Spleen (tissue), 11 donors: Measurements from ENCODE around the gene TMEM115. TPM values are rescaled to one million over a fixed set of nuclear protein-coding genes. Genes with fewer than 3 reads are reported as not detected.
A peak's percentile ranks its signal among the peaks of the same experiment; 100 is the strongest.

Source experiments
- DNase-seq: peaks from one replicate; pipeline ENCODE4 v3.0.0-alpha.2; 2020
- H3K27ac ChIP-seq, 8 donors: fragments of 200-600 bp; sonication (generic) in 7 of 8; 1 replicate in 4 of 8; 2 replicates in 4 of 8; pipeline versions ENCODE4 v1.5.0 to v1.8.0; 2016 to 2021; ENCODE audit warnings: inconsistent platforms in 4 of 8, mild to moderate bottlenecking in 4 of 8, moderate library complexity in 1 of 8
- H3K27me3 ChIP-seq, 7 donors: fragments of 200-600 bp; sonication (generic) in 6 of 7; replicated peaks in 1 of 7; 1 replicate in 4 of 7; 2 replicates in 3 of 7; pipeline versions ENCODE4 v1.5.0 to v1.8.0; 2016 to 2021; ENCODE audit warnings: inconsistent platforms in 3 of 7, mild to moderate bottlenecking in 1 of 7
- H3K36me3 ChIP-seq, 6 donors: fragments of 200-600 bp; sonication (generic) in 5 of 6; 1 replicate in 4 of 6; 2 replicates in 2 of 6; pipeline versions ENCODE4 v1.5.0 to v1.8.0; 2016 to 2021; ENCODE audit warnings: inconsistent platforms in 2 of 6
- H3K4me1 ChIP-seq, 6 donors: fragments of 200-600 bp; sonication (generic) in 5 of 6; 1 replicate in 3 of 6; 2 replicates in 3 of 6; pipeline versions ENCODE4 v1.5.0 to v1.8.0; 2016 to 2021; ENCODE audit warnings: inconsistent platforms in 3 of 6
- H3K4me3 ChIP-seq, 8 donors: fragments of 200-600 bp; sonication (generic) in 7 of 8; 1 replicate in 4 of 8; 2 replicates in 4 of 8; pipeline versions ENCODE4 v1.5.0 to v1.8.0; 2016 to 2021; ENCODE audit warnings: inconsistent platforms in 4 of 8, mild to moderate bottlenecking in 4 of 8, moderate library complexity in 2 of 8
- H3K9me3 ChIP-seq, 8 donors: fragments of 200-600 bp; sonication (generic) in 7 of 8; 1 replicate in 4 of 8; 2 replicates in 4 of 8; pipeline versions ENCODE4 v1.5.0 to v1.8.0; 2016 to 2021; ENCODE audit warnings: inconsistent platforms in 4 of 8
- POLR2A ChIP-seq, 3 donors: fragments of 450-650 bp; IDR thresholded peaks; one replicate each; pipeline ENCODE4 v1.5.1; 2017; ENCODE audit warnings: antibody characterized with exemption in 3 of 3, mild to moderate bottlenecking in 1 of 3
- POLR2AphosphoS5 ChIP-seq, 3 donors: sonication (generic); formaldehyde crosslinking; IDR thresholded peaks; one replicate each; pipeline ENCODE4 v1.5.1; 2017; ENCODE audit warnings: antibody characterized with exemption in 3 of 3
- WGBS, 5 donors: extraction: QIAGEN DNeasy Blood & Tissue Kit in 3 of 5; methylation state at CpG; one replicate each; pipeline versions ENCODE4 v1.1.5 to v1.1.7; 2013 to 2018; 5-methylcytosine and 5-hydroxymethylcytosine counted together
- intact Hi-C: fragments of 100-400 bp; cut with DNase I; formaldehyde crosslinking; loops from one replicate; pipeline ENCODE4 v1.15.0; 2023; ENCODE audit warnings: low total_unique reads
- polyA plus RNA-seq, 3 donors: library from polyadenylated mRNA; stranded (reverse); fragments of 200-250 nt; gene quantifications; one replicate each; pipeline ENCODE4 v1.2.1, GENCODE V29; 2013
- total RNA-seq, 7 donors: library from RNA; depleted of rRNA in 3 of 7; stranded (reverse); fragments of >200 nt in 3 of 7; fragmentation: NEBNext Ultra II Directional in 4 of 7; extraction: Animal tissue kit (Norgen Biotek cat#: 25700) in 4 of 7; gene quantifications; one replicate each; pipeline versions ENCODE4 v1.1.0 to v1.2.1, GENCODE V29; 2016 to 2021
- TF ChIP-seq, protein P1 (sequence below), 11 experiments: fragments of 200-600 bp in 7 of 11; fragments of 450-650 bp in 4 of 11; sonication (generic) in 4 of 11; IDR thresholded peaks in 8 of 11; conservative IDR thresholded peaks in 3 of 11; 1 replicate in 7 of 11; 2 replicates in 4 of 11; pipeline versions ENCODE4 v1.4.0 to v1.8.0; 2016 to 2021; ENCODE audit warnings: antibody characterized with exemption in 11 of 11, inconsistent platforms in 4 of 11, mild to moderate bottlenecking in 1 of 11
- donor health status: healthy with polysubstance abuse.
- donor health status: DM: no; HTN: no; CAD: no; lungs with moderate emphysema.
- donor health status: DM: no; HTN: no; CAD: no.
- donor health status: Bipolar disorder and iron deficiency.
- donor health status: healthy.
- donor health status: DM: no; HTN: no; CAD: no.
- donor health status: DM: yes; HTN: yes; CAD: no.

The TMEM115 gene
- total and polyA plus RNA-seq, 10 donors, result 14.0 to 49.2 (median 28.9) TPM

DNA sequence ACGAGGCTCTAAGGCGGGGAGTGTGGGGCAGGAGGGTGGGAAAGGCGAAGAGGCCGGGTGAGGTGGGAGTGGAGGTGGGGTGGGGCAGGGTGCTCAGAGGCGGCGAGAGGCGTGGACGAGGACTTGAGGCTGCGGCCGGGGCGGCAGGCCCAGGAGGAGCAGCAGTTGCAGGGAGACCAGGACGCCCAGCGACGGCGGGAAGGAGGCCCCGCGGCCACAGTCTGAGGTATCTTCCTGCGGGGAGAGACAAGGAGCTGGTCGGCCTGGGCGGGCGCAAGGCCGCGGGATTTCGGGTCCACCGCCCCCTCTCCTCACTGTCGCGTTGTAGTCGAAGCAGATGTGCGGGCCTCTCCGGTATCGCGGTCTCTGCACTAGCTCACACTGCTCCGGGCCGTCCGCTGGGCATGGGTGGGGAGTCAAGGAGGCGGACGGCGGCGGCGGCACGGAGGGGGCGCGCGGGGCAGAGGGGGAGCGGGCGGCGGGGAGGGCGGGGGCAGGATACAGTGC is 5.3 kb upstream of the TMEM115 start:
- H3K4me1 ChIP-seq, result peaks cover 0 to 44% (median 24%) of the 10 kb centered on the region in 6 donors
- no peaks in the 10 kb centered on the region for H3K9me3 ChIP-seq
- DNase-seq, result peak; percentile 90
- WGBS, 5 donors, result 13 to 43% (median 17%) methylated on average over 14 to 48 of the region's 48 CpGs
- peak overlapping the region in 6 of 8 donors; percentile 72 to 87 (median 79) for H3K27ac ChIP-seq
- no peak for TF ChIP-seq POLR2A (IDR thresholded peaks at IDR 0.05)
- no peak for TF ChIP-seq POLR2AphosphoS5 (IDR thresholded peaks at IDR 0.05)
- TF ChIP-seq, protein P1, sequence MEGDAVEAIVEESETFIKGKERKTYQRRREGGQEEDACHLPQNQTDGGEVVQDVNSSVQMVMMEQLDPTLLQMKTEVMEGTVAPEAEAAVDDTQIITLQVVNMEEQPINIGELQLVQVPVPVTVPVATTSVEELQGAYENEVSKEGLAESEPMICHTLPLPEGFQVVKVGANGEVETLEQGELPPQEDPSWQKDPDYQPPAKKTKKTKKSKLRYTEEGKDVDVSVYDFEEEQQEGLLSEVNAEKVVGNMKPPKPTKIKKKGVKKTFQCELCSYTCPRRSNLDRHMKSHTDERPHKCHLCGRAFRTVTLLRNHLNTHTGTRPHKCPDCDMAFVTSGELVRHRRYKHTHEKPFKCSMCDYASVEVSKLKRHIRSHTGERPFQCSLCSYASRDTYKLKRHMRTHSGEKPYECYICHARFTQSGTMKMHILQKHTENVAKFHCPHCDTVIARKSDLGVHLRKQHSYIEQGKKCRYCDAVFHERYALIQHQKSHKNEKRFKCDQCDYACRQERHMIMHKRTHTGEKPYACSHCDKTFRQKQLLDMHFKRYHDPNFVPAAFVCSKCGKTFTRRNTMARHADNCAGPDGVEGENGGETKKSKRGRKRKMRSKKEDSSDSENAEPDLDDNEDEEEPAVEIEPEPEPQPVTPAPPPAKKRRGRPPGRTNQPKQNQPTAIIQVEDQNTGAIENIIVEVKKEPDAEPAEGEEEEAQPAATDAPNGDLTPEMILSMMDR (IDR thresholded peaks at IDR 0.05 in 8 of 11, conservative IDR thresholded peaks at IDR 0.05 in 3 of 11), result no peak
- H3K36me3 ChIP-seq, result no peaks in the 10 kb centered on the region
- H3K27me3 ChIP-seq, result peaks cover 0 to under 1% (median 0%) of the 10 kb centered on the region in 7 donors
- peak overlapping the region; percentile 39 to 81 (median 58) for H3K4me3 ChIP-seq
- intact Hi-C loops, result no loop called here

DNA sequence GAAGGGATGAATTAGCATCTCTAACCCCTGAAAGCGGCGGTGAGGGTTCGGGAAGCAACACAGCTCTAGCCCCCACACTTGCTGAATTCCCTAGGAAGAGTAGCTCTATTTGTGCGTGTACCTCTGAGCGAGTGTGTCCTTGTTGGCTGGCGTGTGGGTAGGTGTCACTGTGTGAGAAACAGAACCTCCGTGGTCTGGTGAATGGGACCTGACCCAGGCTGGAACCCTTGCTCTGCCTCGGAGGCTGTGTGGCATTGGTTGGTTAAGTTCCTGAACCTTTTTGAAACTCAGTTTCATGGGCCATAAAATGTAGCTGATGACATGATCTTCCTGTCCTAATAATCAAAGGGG is 414 bp upstream of the TMEM115 start:
- intact Hi-C loops, result no loop called here
- TF ChIP-seq POLR2A (IDR thresholded peaks at IDR 0.05) (no peak), POLR2AphosphoS5 (IDR thresholded peaks at IDR 0.05) (no peak)
- TF ChIP-seq, protein P1 (IDR thresholded peaks at IDR 0.05 in 8 of 11, conservative IDR thresholded peaks at IDR 0.05 in 3 of 11), result no peak

DNA sequence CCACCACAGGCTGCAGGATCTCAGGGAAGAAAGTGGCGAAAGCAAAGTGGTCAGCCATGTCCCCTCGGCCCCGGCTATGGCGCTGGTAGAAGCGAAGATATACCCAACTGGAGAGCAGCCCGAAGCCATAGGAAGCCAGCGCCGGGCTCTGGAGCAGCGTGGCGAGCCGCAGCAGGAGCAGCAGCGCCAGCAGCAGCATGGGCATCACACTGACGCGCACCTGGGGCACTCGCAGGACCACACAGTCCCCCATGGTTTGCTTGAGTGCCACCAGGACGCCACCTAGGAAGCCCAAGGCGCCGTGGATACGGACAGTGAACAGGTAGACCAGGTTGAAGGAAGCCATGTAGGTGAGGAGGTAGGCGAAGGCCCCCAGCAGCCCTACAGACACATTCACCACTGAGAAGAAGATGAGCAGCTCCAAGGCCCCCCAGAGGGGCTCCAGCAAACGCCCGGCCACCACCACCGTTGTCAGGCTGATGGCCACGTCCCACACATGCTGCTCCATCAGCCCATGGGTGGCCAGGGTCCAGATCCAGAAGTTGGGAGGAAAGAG is 888 bp downstream of the TMEM115 start:
- WGBS, 5 donors, result 59 to 71% (median 62%) methylated on average over 17 to 24 of the region's 24 CpGs
- Histone ChIP-seq H3K4me1 (peaks cover 29 to 65% (median 51%) of the 10 kb centered on the region in 6 donors), H3K27me3 (no peaks in the 10 kb centered on the region), H3K36me3 (peaks cover 0 to 52% (median 31%) of the 10 kb centered on the region in 6 donors), H3K4me3 (peak overlapping the region; percentile 61 to 97 (median 86)), H3K9me3 (no peaks in the 10 kb centered on the region), H3K27ac (peak overlapping the region; percentile 70 to 93 (median 89))
- no peak for TF ChIP-seq POLR2AphosphoS5 (IDR thresholded peaks at IDR 0.05)
- no peak for TF ChIP-seq POLR2A (IDR thresholded peaks at IDR 0.05)
- TF ChIP-seq, protein P1 (IDR thresholded peaks at IDR 0.05 in 8 of 11, conservative IDR thresholded peaks at IDR 0.05 in 3 of 11), result no peak
- intact Hi-C loops, result no loop called here
- peak; percentile 84 for DNase-seq

More for the DNA sequence above, 414 bp upstream of the TMEM115 start:
- Histone ChIP-seq H3K9me3 (no peaks in the 10 kb centered on the region), H3K4me3 (peak overlapping the region in 5 of 8 donors; percentile 63 to 97 (median 83)), H3K27me3 (no peaks in the 10 kb centered on the region), H3K4me1 (peaks cover 29 to 60% (median 52%) of the 10 kb centered on the region in 6 donors), H3K36me3 (peaks cover 0 to 39% (median 18%) of the 10 kb centered on the region in 6 donors), H3K27ac (peak overlapping the region in 4 of 8 donors; percentile 90 to 93 (median 92))
- 20 to 37% (median 27%) methylated on average over 7 to 8 of the region's 8 CpGs for WGBS, 5 donors
- no peak for DNase-seq

DNA sequence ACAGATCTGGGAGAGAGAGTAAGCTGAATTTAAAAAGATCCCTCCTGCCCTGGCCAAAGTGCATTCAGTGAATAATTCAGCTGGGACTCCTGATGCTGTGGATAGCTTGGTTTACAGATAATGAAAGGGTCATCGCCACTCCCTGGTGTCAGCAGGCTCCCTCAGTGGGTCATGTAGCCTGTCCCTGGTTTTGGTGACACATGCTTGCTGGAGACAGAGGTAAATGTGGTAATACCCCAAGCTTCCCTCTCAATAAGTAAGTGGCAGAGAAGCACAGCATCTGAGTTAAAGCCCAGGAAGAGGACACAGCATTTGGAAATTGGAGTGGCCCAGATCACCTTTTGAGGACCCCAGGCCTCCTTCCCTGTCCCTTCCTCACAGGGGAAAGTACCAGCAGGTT is 1.8 kb downstream of the TMEM115 start:
- no peaks in the 10 kb centered on the region for H3K9me3 ChIP-seq
- 60 to 94% (median 73%) methylated on average over 1 of the region's 1 CpG for WGBS, 5 donors
- H3K4me1 ChIP-seq, result peaks cover 29 to 74% (median 57%) of the 10 kb centered on the region in 6 donors
- peak overlapping the region; percentile 61 to 97 (median 86) for H3K4me3 ChIP-seq
- TF ChIP-seq POLR2A (IDR thresholded peaks at IDR 0.05) (no peak), POLR2AphosphoS5 (IDR thresholded peaks at IDR 0.05) (no peak)
- TF ChIP-seq, protein P1 (IDR thresholded peaks at IDR 0.05 in 8 of 11, conservative IDR thresholded peaks at IDR 0.05 in 3 of 11), result no peak
- peak overlapping the region in 5 of 8 donors; percentile 15 to 92 (median 90) for H3K27ac ChIP-seq
- no peak for DNase-seq
- intact Hi-C loops, result no loop called here
- H3K27me3 ChIP-seq, result no peaks in the 10 kb centered on the region
- H3K36me3 ChIP-seq, result peaks cover 0 to 62% (median 38%) of the 10 kb centered on the region in 6 donors
